Stimulated activated CD8-positive, alpha-beta memory T cell treated with anti-CD3 and anti-CD28 coated beads, Interleukin-7, amount 100 ng/mL, for 24 hours (primary cell): ENCODE results near the gene FRMD4A.

Experiments
- DNase-seq: peaks from one replicate; pipeline ENCODE4 v3.0.0-alpha.2; 2020; ENCODE audit warnings: low read depth

FRMD4A gene

GRCh38 chr10:13751191-13751764 is 579.4 kb downstream of the FRMD4A start:
- DNase-seq: no peak

DNA sequence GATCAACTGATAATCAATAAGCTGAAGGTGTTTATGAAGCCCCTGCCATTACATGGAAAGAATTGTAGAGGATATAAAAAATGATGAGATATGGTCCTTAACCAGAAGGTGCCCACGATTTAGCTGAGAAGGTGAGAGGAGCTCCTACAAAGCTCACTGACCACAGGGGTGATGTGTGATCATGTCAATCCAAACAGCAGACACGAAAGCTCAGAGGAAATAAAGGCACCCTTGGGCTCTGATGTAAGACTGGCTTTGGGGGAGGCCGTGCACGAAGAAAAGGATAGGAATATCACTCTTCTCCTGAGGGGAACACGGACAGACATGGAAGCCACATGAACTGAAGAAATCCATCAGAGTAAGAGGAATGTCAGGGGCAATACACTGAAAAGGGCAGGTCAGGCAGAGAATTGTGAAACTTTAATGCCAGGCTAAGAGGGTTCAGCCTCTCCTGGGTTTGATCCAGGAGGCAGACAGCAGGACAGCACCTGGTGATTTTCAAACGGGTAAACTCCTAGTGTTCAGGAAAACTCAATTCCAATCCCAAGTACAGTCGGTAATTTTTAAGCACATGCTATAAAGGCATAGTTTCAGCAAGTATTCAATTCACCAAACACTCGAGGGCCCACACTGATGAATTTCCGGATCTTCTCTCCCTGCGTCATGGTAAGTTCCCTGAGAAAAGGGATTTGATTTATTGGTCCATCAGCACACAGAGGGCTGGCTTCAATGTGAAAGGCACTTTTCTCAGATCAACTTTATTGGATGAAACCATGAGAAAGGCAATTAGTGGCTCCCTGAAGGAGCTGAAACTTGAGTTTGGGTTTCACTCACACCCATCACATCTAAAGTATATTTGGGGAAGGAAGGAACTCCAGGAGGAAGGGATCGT is 580.2 kb downstream of the FRMD4A start:
- no peak for DNase-seq

DNA sequence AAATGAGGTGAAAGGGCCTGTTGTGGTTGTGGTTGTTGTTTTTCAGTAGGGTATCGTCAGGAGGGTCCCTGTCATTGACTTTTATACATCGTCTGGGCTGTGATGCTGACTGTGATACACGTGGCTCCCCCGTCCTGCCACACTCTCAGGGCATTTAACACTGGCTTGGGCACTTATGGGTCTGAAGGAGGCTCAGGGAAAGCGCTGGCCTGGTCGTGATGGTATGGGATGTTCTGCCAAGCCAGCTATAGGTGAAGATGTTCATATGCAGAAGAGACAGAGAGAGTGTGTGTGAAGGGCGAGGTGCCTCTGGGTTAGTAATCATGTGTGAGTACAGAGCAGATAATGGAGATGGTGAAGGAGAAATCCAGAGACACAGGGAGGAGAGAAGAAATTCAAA is 585.5 kb downstream of the FRMD4A start:
- DNase-seq: no peak

- DNase-seq: no peak
These were observed 586.8 kb downstream of the FRMD4A start for GRCh38 chr10:13743963-13744362.

- no peak for DNase-seq
These were observed 587.5 kb downstream of the FRMD4A start for GRCh38 chr10:13743101-13743693.

GRCh38 chr10:13741438-13741837 is 589.3 kb downstream of the FRMD4A start:
- DNase-seq: no peak

GRCh38 chr10:13740461-13740860 is 590.3 kb downstream of the FRMD4A start:
- no peak for DNase-seq

GRCh38 chr10:13739183-13739582 is 591.5 kb downstream of the FRMD4A start:
- DNase-seq: no peak

GRCh38 chr10:13736506-13736905 is 594.2 kb downstream of the FRMD4A start:
- no peak for DNase-seq

- DNase-seq: no peak
These were observed 596.6 kb downstream of the FRMD4A start for GRCh38 chr10:13734151-13734550.

DNA sequence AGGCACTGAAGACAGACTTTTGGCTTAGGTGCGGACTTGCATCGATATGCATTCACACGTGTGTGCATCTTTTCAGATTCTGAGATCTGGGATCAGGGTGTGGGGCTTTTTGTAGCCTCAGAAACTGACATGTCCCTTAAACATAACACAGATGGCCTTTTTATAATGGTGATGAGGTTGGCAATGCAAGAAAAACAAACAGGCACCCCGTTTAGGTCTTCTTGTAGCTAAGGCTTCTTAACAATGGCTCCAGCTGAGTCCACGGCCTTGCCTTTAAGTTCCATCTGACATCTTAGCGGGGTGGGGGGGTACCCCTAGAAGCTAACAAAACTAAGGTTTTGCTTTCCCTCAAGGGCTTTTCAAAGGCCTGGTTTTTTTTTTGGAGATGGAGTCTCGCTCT is 597.7 kb downstream of the FRMD4A start:
- no peak for DNase-seq

DNA sequence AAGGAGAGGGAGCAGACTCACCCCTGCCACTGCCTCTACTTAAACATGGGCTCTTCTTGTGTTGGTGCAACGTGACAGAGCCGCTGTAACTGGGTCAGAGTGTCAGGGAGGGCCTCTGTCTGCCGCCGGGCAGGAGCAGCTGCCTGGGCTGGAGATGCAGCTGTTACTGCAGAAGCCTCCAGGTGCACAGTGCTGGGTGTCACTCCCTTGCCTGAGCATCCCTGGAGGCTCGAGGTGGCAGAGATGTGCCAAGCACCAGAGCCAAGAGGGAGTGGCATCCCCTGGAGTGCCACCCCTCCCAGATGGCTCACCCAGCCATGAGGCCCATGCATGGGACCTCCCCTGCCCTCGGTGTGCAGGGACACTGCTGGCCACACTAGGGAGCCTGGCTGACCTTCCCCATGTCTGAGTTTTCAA is 598.3 kb downstream of the FRMD4A start:
- no peak for DNase-seq

DNA sequence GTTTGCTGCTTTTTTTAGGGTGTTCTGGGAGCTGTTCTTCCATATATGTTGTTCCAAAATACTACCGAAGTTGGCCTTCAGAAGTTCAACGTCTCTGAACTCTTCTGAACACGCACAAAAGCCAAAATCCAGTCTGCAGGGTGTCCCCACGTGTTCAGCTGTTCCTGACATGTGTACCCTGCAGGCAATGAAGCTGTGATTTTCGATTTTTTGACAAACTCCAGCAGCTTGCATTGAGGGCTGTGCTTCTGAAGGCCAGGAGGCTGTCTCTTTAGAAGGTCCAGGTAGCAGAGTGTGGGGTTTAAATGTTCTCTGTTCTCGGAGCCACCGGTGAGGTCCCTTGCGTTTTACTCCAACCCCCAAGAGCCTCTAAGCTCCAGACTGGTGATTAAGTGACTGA is 598.9 kb downstream of the FRMD4A start:
- no peak for DNase-seq

- no peak for DNase-seq
These were observed 599.8 kb downstream of the FRMD4A start for GRCh38 chr10:13730956-13731355.

DNA sequence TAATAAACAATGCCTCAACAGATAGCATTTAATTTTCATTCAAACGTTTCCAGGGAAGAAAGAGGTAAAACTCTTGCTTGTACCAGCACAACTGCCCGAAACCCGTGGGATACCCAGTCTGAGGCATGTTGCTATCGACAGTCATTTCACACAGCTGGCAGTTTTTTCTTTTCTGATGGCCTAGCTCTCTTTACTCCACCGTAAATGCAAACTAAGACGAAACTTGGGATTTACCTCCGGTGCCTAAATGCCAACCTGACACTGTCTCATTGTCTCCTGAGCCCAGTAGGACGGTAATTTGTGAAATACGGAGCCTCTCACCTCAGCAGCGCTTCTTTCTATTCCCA is 600.4 kb downstream of the FRMD4A start:
- no peak for DNase-seq

DNA sequence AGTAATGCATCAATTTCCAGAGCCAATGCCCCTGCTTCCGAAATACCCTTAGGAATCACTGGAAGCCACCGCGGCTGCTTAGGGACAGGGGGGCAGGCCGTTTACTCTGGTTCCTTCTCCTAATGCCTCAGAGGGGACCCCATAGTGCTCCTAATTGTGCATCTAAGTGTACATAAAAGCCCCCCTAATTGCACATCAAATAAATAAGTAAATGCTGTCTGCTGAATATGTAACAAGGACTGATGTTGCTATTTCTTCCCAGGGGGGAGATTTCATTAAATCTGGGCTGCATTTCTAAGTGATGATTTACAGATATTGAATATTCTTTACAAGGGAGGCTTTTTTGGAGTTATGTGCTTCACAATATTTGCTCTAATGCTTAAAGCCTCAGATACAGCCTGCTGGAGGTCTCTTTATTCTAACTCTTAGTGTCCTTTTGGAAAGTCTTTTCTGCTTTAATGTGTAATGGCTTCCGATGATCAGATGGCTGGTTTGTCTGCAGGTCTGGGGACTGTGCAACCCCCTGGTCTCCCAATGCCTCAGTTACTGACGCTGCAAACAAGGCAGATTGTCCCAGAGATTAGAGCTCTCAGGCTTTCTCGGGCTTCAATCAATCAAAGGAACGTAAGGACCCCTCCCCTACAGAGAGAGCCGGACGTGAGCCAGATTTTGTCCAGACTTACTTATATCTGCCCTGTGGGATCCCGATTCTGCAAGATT is 601.0 kb downstream of the FRMD4A start:
- no peak for DNase-seq

- no peak for DNase-seq
These were observed 601.7 kb downstream of the FRMD4A start for GRCh38 chr10:13728898-13729535.

DNA sequence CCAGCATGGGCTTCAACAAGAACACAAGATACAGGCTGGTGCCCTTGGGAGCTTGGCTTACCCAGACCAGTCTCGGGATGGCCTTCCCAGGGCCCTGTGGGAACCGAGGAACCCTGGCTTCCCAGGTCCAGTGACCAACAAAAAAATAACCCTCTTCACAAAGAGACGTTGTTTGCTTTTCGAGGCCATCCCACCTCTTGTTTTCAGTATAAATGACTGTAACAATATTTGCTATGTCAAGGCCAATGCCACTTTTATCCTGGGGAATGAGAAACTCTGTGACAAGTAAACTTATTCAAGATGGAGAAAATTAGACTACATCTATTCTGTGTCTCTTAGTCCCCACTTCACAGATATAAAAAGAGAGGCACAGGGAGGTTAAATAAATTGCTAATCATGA is 605.1 kb downstream of the FRMD4A start:
- DNase-seq: no peak

- no peak for DNase-seq
These were observed 606.2 kb downstream of the FRMD4A start for GRCh38 chr10:13724484-13724883.

GRCh38 chr10:13722747-13723653 is 607.7 kb downstream of the FRMD4A start:
- no peak for DNase-seq

DNA sequence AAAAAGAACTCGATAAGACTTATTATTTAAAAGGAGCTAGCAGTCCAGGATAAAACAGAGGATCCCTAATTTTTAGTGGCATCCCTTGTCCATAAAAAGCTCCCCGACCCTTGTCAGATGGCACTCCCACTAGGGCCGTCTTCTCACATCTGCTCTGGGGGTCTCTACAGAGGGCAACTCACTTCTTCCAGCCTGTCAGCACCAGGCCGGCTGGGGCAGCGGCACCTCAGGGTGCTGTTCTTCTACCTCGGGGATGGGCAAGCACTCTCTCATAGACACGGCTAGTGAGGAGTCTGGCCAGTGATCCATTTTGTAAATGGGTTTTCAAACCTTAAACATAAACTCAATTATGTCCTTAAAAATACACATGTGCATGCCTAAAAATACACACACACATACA is 609.2 kb downstream of the FRMD4A start:
- no peak for DNase-seq
